ENCODE measurements around the gene MED15. TPM values are rescaled to one million over a fixed set of nuclear protein-coding genes. Genes with fewer than 3 reads are reported as not detected.

MED15 gene
- total and polyA plus RNA-seq, 12 donors: 33.8 to 66.8 (median 40.9) TPM

GRCh38 chr22:20558534-20558933, 51.1 kb downstream of the MED15 start:
- 97 to 100% methylated on average over 2 of the region's 2 CpGs for WGBS, 2 donors
- no peak for TF ChIP-seq CTCF (IDR thresholded peaks at IDR 0.05)
- no peak overlapping the region for H3K4me3 ChIP-seq
- peaks cover 0 to 10% (median 0%) of the 10 kb centered on the region in 11 donors for H3K9me3 ChIP-seq
- peak overlapping the region in 1 of 10 donors; percentile 87 for H3K27ac ChIP-seq
- ATAC-seq (no peak), DNase-seq (no peak)
- peaks cover 12 to 53% (median 42%) of the 10 kb centered on the region in 9 donors for H3K4me1 ChIP-seq
- no peaks in the 10 kb centered on the region for H3K27me3 ChIP-seq
- intact Hi-C loops (cut with DNase I): loop anchor here in 1 of 10 donors (5.0 kb wide), 1 partner anchor 51 kb away; the partner anchor contains the start of gene MED15
- H3K36me3 ChIP-seq: peaks cover 0 to 99% (median 33%) of the 10 kb centered on the region in 9 donors

- Histone ChIP-seq H3K27me3 (no peaks in the 10 kb centered on the region), H3K4me3 (no peak overlapping the region), H3K9me3 (peaks cover 0 to 10% (median 0%) of the 10 kb centered on the region in 11 donors), H3K4me1 (peaks cover 7 to 53% (median 39%) of the 10 kb centered on the region in 9 donors), H3K36me3 (peaks cover 0 to 99% (median 33%) of the 10 kb centered on the region in 9 donors), H3K27ac (no peak overlapping the region)
- intact Hi-C loops (cut with DNase I): loop anchor here in 1 of 10 donors (5.0 kb wide), 1 partner anchor 52 kb away; the partner anchor contains the start of gene MED15
- ATAC-seq (no peak), DNase-seq (no peak)
- 85 to 88% methylated on average over 4 of the region's 4 CpGs for WGBS, 2 donors
- TF ChIP-seq CTCF (IDR thresholded peaks at IDR 0.05): no peak
Observed at GRCh38 chr22:20559174-20559760, 51.9 kb downstream of the MED15 start.

- Histone ChIP-seq H3K9me3 (peaks cover 0 to 10% (median 0%) of the 10 kb centered on the region in 11 donors), H3K4me1 (peaks cover 7 to 51% (median 24%) of the 10 kb centered on the region in 9 donors), H3K27me3 (no peaks in the 10 kb centered on the region), H3K36me3 (peaks cover 0 to 99% (median 38%) of the 10 kb centered on the region in 9 donors), H3K27ac (no peak overlapping the region), H3K4me3 (no peak overlapping the region)
- ATAC-seq (no peak), DNase-seq (no peak)
- intact Hi-C loops (cut with DNase I): loop anchor here in 2 of 10 donors (10.0 kb wide), 2 partner anchors 136 to 144 kb away; no protein-coding TSS in a partner anchor
- no peak for TF ChIP-seq CTCF (IDR thresholded peaks at IDR 0.05)
- WGBS, 2 donors: 98 to 99% methylated on average over 3 of the region's 3 CpGs
Observed at GRCh38 chr22:20560716-20561115, 53.3 kb downstream of the MED15 start.

- Histone ChIP-seq H3K36me3 (peaks cover 0 to 99% (median 45%) of the 10 kb centered on the region in 9 donors), H3K27ac (no peak overlapping the region), H3K9me3 (peaks cover 0 to 10% (median 0%) of the 10 kb centered on the region in 11 donors), H3K27me3 (no peaks in the 10 kb centered on the region), H3K4me1 (peaks cover 6 to 49% (median 20%) of the 10 kb centered on the region in 9 donors), H3K4me3 (no peak overlapping the region)
- ATAC-seq (no peak), DNase-seq (no peak)
- intact Hi-C loops (cut with DNase I): loop anchor here in 2 of 10 donors (10.0 kb wide), 2 partner anchors 137 to 143 kb away; no protein-coding TSS in a partner anchor
- TF ChIP-seq CTCF (IDR thresholded peaks at IDR 0.05): no peak
- WGBS, 2 donors: 87 to 92% methylated on average over 4 of the region's 4 CpGs
Observed at GRCh38 chr22:20561882-20562281, 54.5 kb downstream of the MED15 start.
